A549 (cell line): ENCODE measurements around the gene GUCY1A1.

Experiments used
- E2F6 ChIP-seq: IDR thresholded peaks from 2 replicates; pipeline ENCODE4 v1.6.1; 2012; ENCODE audit warnings: low read depth, borderline replicate concordance
- EP300 ChIP-seq, 2 experiments: fragments of >200 bp; sonication (Bioruptor Twin); formaldehyde crosslinking; IDR thresholded peaks; 2 replicates in 1 of 2; 3 replicates in 1 of 2; pipeline ENCODE4 v1.6.1; 2016 to 2017
- ESRRA ChIP-seq: fragments of 150-350 bp; IDR thresholded peaks from 2 replicates; pipeline ENCODE4 v1.6.1; 2014; ENCODE audit warnings: mild to moderate bottlenecking, low read length, borderline replicate concordance
- FOSB ChIP-seq: fragments of 250-450 bp; sonication (Bioruptor Pico); IDR thresholded peaks from 2 replicates; pipeline ENCODE4 v1.5.0; 2020; ENCODE audit warnings: mild to moderate bottlenecking, moderate library complexity
- HOXB5 ChIP-seq: fragments of 250-450 bp; sonication (Bioruptor Pico); IDR thresholded peaks from 2 replicates; pipeline ENCODE4 v1.5.0; 2020; ENCODE audit warnings: mild to moderate bottlenecking, moderate library complexity
- KDM1A ChIP-seq: fragments of 200-600 bp; sonication (generic); IDR thresholded peaks from 2 replicates; pipeline ENCODE4 v1.6.1; 2016; ENCODE audit warnings: low read depth, mild to moderate bottlenecking
- MAX ChIP-seq: IDR thresholded peaks from 2 replicates; pipeline ENCODE4 v1.6.1; 2012
- MYC ChIP-seq: IDR thresholded peaks from 2 replicates; pipeline ENCODE4 v1.6.1; 2012; ENCODE audit warnings: mild to moderate bottlenecking, inconsistent platforms, low read length, improper control_type of control experiment, borderline replicate concordance
- POLR2A ChIP-seq: IDR thresholded peaks from 2 replicates; pipeline ENCODE4 v1.6.1; 2012; ENCODE audit warnings: mild to moderate bottlenecking, low read length
- POLR2AphosphoS2 ChIP-seq: conservative IDR thresholded peaks from 2 replicates; pipeline ENCODE4 v1.6.1; 2012; ENCODE audit warnings: low read length, improper control_type of control experiment, inconsistent platforms
- RCOR1 ChIP-seq: fragments of 150-350 bp; IDR thresholded peaks from 2 replicates; pipeline ENCODE4 v1.6.1; 2014; ENCODE audit warnings: antibody characterized with exemption, low read length, low read depth
- SREBF2 ChIP-seq: fragments of 450-650 bp; IDR thresholded peaks from 2 replicates; pipeline ENCODE4 v1.6.1; 2014; ENCODE audit warnings: mild to moderate bottlenecking, moderate library complexity
- ZFP36 ChIP-seq: fragments of 450-650 bp; IDR thresholded peaks from 2 replicates; pipeline ENCODE4 v1.6.1; 2014; ENCODE audit warnings: borderline replicate concordance; ENCODE audit not compliant: partially characterized antibody
- TF ChIP-seq, protein P1 (sequence below): fragments of >200 bp; sonication (Bioruptor Twin); formaldehyde crosslinking; IDR thresholded peaks from 3 replicates; pipeline ENCODE4 v1.5.1; 2016

GRCh38 chr4:155722336-155722735, 55.7 kb downstream of the GUCY1A1 start:
- no peak for TF ChIP-seq MAX
- TF ChIP-seq SREBF2 = no peak
- no peak for TF ChIP-seq EP300 (IDR thresholded peaks at IDR 0.05)
- TF ChIP-seq E2F6 = no peak
- no peak for TF ChIP-seq RCOR1
- TF ChIP-seq, protein P1, sequence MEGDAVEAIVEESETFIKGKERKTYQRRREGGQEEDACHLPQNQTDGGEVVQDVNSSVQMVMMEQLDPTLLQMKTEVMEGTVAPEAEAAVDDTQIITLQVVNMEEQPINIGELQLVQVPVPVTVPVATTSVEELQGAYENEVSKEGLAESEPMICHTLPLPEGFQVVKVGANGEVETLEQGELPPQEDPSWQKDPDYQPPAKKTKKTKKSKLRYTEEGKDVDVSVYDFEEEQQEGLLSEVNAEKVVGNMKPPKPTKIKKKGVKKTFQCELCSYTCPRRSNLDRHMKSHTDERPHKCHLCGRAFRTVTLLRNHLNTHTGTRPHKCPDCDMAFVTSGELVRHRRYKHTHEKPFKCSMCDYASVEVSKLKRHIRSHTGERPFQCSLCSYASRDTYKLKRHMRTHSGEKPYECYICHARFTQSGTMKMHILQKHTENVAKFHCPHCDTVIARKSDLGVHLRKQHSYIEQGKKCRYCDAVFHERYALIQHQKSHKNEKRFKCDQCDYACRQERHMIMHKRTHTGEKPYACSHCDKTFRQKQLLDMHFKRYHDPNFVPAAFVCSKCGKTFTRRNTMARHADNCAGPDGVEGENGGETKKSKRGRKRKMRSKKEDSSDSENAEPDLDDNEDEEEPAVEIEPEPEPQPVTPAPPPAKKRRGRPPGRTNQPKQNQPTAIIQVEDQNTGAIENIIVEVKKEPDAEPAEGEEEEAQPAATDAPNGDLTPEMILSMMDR = no peak
- no peak for TF ChIP-seq ESRRA
- TF ChIP-seq FOSB (CRISPR knock-in tag) = no peak
- no peak for TF ChIP-seq ZFP36
- TF ChIP-seq POLR2A = no peak
- no peak for TF ChIP-seq KDM1A
- TF ChIP-seq MYC = no peak
- TF ChIP-seq POLR2AphosphoS2 = no peak
- TF ChIP-seq HOXB5 (CRISPR knock-in tag) = no peak
